SK-N-SH (cell line): Measurements from ENCODE around the gene PTAR1. TPM values are rescaled to one million over a fixed set of nuclear protein-coding genes. Genes with fewer than 3 reads are reported as not detected.

Experiments
- CTCF ChIA-PET: fragments of 300-600, 350-600 bp; formaldehyde crosslinking; extraction: SDS; loops from one replicate; lab custom pipeline; 2021; lab: Yijun Ruan, JAX
- POLR2A ChIA-PET: fragments of 350-600 bp; sonication (Branson Sonifier 250); formaldehyde crosslinking; extraction: SDS; loops from one replicate; lab custom pipeline; 2020; ENCODE audit warnings: antibody characterized with exemption, inconsistent platforms; lab: Yijun Ruan, JAX
- DNase-seq: peaks from one replicate; pipeline ENCODE4 v3.0.0; 2012
- H2AFZ ChIP-seq: fragments of 200-600 bp; sonication (generic); 2 replicates; pipeline ENCODE4 v1.8.1; 2016; ENCODE audit warnings: antibody characterized with exemption, mild to moderate bottlenecking, low read depth
- H3F3A ChIP-seq: fragments of 200-600 bp; sonication (generic); replicated peaks from 2 replicates; pipeline ENCODE3; 2016; ENCODE audit warnings: antibody characterized with exemption, mild to moderate bottlenecking; ENCODE audit not compliant: insufficient read depth
- H3K27ac ChIP-seq, 2 experiments: fragments of 200-500 bp in 1 of 2; fragments of 200-600 bp in 1 of 2; sonication (Bioruptor generic) in 1 of 2; sonication (generic), shearing (Covaris generic) in 1 of 2; 2 replicates each; pipeline versions ENCODE4 v1.5.1 to v1.6.1; 2014 to 2016; ENCODE audit warnings: low read depth in 2 of 2, inconsistent platforms in 1 of 2, low read length in 1 of 2, mild to moderate bottlenecking in 1 of 2, mixed read lengths in 1 of 2
- H3K27me3 ChIP-seq: fragments of 200-600 bp; sonication (generic), shearing (Covaris generic); 2 replicates; pipeline ENCODE4 v1.6.1; 2016; ENCODE audit warnings: mixed run types; ENCODE audit not compliant: insufficient read depth
- H3K36me3 ChIP-seq, 2 experiments: fragments of 200-500 bp in 1 of 2; fragments of 200-600 bp in 1 of 2; sonication (Bioruptor generic) in 1 of 2; sonication (generic) in 1 of 2; replicated peaks in 1 of 2; 2 replicates each; pipeline versions ENCODE3 to v1.5.1; 2014 to 2016; ENCODE audit warnings: low read length in 1 of 2, mild to moderate bottlenecking in 1 of 2; ENCODE audit not compliant: insufficient read depth in 2 of 2, control insufficient read depth in 1 of 2
- H3K4me1 ChIP-seq, 2 experiments: fragments of 200-500 bp in 1 of 2; fragments of 200-600 bp in 1 of 2; sonication (Bioruptor generic) in 1 of 2; sonication (generic), shearing (Covaris generic) in 1 of 2; 2 replicates each; pipeline versions ENCODE4 v1.5.1 to v1.6.1; 2014 to 2016; ENCODE audit warnings: low read depth in 1 of 2, low read length in 1 of 2, mixed run types in 1 of 2; ENCODE audit not compliant: insufficient read depth in 2 of 2, control insufficient read depth in 1 of 2
- H3K4me2 ChIP-seq: fragments of 200-600 bp; sonication (generic), shearing (Covaris generic); 2 replicates; pipeline ENCODE4 v1.6.1; 2017; ENCODE audit warnings: mixed run types
- H3K4me3 ChIP-seq, 2 experiments: fragments of 200-500 bp in 1 of 2; fragments of 200-600 bp in 1 of 2; sonication (Bioruptor generic) in 1 of 2; sonication (generic), shearing (Covaris generic) in 1 of 2; 2 replicates each; pipeline versions ENCODE4 v1.5.1 to v1.8.1; 2014 to 2016; ENCODE audit warnings: low read depth in 2 of 2, inconsistent platforms in 1 of 2, low read length in 1 of 2, mild to moderate bottlenecking in 1 of 2, mixed read lengths in 1 of 2, moderate library complexity in 1 of 2
- H3K79me2 ChIP-seq: fragments of 200-600 bp; sonication (generic); 2 replicates; pipeline ENCODE4 v1.8.1; 2017; ENCODE audit warnings: mild to moderate bottlenecking; ENCODE audit not compliant: insufficient read depth
- H3K9ac ChIP-seq: fragments of 200-600 bp; sonication (generic); 2 replicates; pipeline ENCODE4 v1.6.1; 2017; ENCODE audit warnings: mixed run types
- H3K9me2 ChIP-seq: fragments of 200-600 bp; sonication (generic); 2 replicates; pipeline ENCODE4 v1.6.1; 2017; ENCODE audit warnings: mixed run types
- H3K9me3 ChIP-seq: fragments of 200-600 bp; sonication (generic); 2 replicates; pipeline ENCODE4 v1.6.1; 2017; ENCODE audit warnings: mixed run types, mild to moderate bottlenecking, moderate library complexity
- H4K20me1 ChIP-seq: fragments of 200-600 bp; sonication (generic); 2 replicates; pipeline ENCODE4 v1.6.1; 2017; ENCODE audit warnings: mild to moderate bottlenecking, mixed run types; ENCODE audit not compliant: insufficient read depth
- ELF1 ChIP-seq: IDR thresholded peaks from 2 replicates; pipeline ENCODE4 v1.4.0; 2012
- EP300 ChIP-seq, 2 experiments: IDR thresholded peaks; 2 replicates each; pipeline versions ENCODE4 v1.4.0 to v1.6.1; 2012; ENCODE audit warnings: borderline replicate concordance in 1 of 2, low read depth in 1 of 2, low read length in 1 of 2
- FOSL2 ChIP-seq: IDR thresholded peaks from 2 replicates; pipeline ENCODE4 v1.4.0; 2012; ENCODE audit warnings: low read depth, mild to moderate bottlenecking, moderate library complexity, borderline replicate concordance
- FOXJ3 ChIP-seq: sonication (generic); formaldehyde crosslinking; IDR thresholded peaks from 2 replicates; pipeline ENCODE4 v1.5.1; 2020; ENCODE audit warnings: mild to moderate bottlenecking, missing genetic modification reagents
- NRF1 ChIP-seq: IDR thresholded peaks from 2 replicates; pipeline ENCODE4 v1.6.1; 2012; ENCODE audit warnings: low read depth, mild to moderate bottlenecking, low read length
- RAD21 ChIP-seq: IDR thresholded peaks from 2 replicates; pipeline ENCODE4 v1.6.1; 2012; ENCODE audit warnings: mild to moderate bottlenecking, low read length
- RCOR1 ChIP-seq: fragments of 150-350 bp; IDR thresholded peaks from 2 replicates; pipeline ENCODE4 v1.6.1; 2017; ENCODE audit warnings: antibody characterized with exemption, low read length
- RFX5 ChIP-seq: IDR thresholded peaks from 2 replicates; pipeline ENCODE4 v1.6.1; 2012; ENCODE audit warnings: mild to moderate bottlenecking, improper control_type of control experiment, low read length
- SIN3A ChIP-seq: IDR thresholded peaks from 2 replicates; pipeline ENCODE4 v1.6.1; 2012; ENCODE audit warnings: low read depth, mild to moderate bottlenecking, low read length, moderate library complexity, borderline replicate concordance
- SMC3 ChIP-seq: IDR thresholded peaks from 2 replicates; pipeline ENCODE4 v1.6.1; 2012; ENCODE audit warnings: low read depth, low read length, improper control_type of control experiment
- TAF1 ChIP-seq: IDR thresholded peaks from 2 replicates; pipeline ENCODE4 v1.6.1; 2012; ENCODE audit warnings: low read depth, mild to moderate bottlenecking, low read length, moderate library complexity, borderline replicate concordance
- TEAD4 ChIP-seq: IDR thresholded peaks from 2 replicates; pipeline ENCODE4 v1.4.0; 2012; ENCODE audit warnings: mild to moderate bottlenecking, borderline replicate concordance; ENCODE audit not compliant: insufficient read depth
- WGBS: methylation state at CpG from one replicate; pipeline ENCODE4 v1.1.6; 2017; ENCODE audit warnings: low lambda C conversion rate; 5-methylcytosine and 5-hydroxymethylcytosine counted together
- polyA plus RNA-seq, 3 experiments: library from polyadenylated mRNA; depleted of rRNA; stranded (reverse); fragments of >200 nt; gene quantifications; 2 replicates each; pipeline ENCODE4 v1.2.3, GENCODE V29; 2012
- TF ChIP-seq, protein P1 (sequence below): fragments of 150-350 bp; IDR thresholded peaks from 2 replicates; pipeline ENCODE4 v1.6.1; 2017; ENCODE audit warnings: antibody characterized with exemption, low read length, low read depth, borderline replicate concordance
- TF ChIP-seq, protein P2 (sequence below): IDR thresholded peaks from 2 replicates; pipeline ENCODE4 v1.4.0; 2012; ENCODE audit warnings: low read depth, borderline replicate concordance
- TF ChIP-seq, protein P3 (sequence below): IDR thresholded peaks from 2 replicates; pipeline ENCODE4 v1.4.0; 2012; ENCODE audit warnings: low read depth, borderline replicate concordance

PTAR1 gene
- polyA plus RNA-seq, 1 of the 3 experiments (the other 2 are of a cell fraction) = 4.7 TPM

DNA sequence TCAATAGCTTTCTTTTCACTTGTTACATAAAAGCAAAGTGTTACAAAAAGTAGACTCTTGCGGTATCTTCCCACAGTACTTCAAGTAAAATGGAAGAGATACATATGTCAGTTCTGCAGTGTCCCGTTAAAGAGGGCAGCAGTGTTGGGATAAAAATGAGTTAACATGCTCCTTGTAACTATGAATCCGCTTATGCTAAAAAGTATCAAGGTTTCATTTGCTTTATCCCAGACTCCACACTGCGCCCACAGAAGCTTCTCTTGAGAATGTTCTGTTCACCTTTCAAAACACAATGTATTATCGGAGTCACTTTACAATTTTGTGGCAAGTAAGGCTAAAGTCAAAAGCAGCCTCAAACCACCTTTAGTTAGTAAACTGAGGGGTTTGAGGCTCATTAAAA, 790 bp downstream of the PTAR1 start:
- H4K20me1 ChIP-seq = 0 out of 2 replicates have a peak, but pooled peaks cover 5% of the 10 kb centered on the region
- peak overlapping the region; percentile 61 for H2AFZ ChIP-seq
- 3% methylated on average over 5 of the region's 5 CpGs for WGBS
- H3K9me3 ChIP-seq = no peaks in the 10 kb centered on the region
- H3K4me2 ChIP-seq = peak overlapping the region; percentile 79
- peak overlapping the region; percentile 93 to 94 for H3K27ac ChIP-seq
- H3K36me3 ChIP-seq = peaks cover 5 to 9% of the 10 kb centered on the region in 2 experiments
- H3K9me2 ChIP-seq = no peaks in the 10 kb centered on the region
- peak overlapping the region; percentile 90 for H3K9ac ChIP-seq
- peak overlapping the region; percentile 79 to 86 for H3K4me3 ChIP-seq
- peaks cover 11% of the 10 kb centered on the region for H3F3A ChIP-seq
- ChIA-PET POLR2A (no interaction called here), CTCF (interaction anchor here (0.5 to 4.4 kb wide), 3 partner anchors 82 to 212 kb away, joined by 3 to 29 read pairs (median 3); partner anchors contain the start of gene APBA1)
- peaks cover 55% of the 10 kb centered on the region for H3K79me2 ChIP-seq
- DNase-seq = no peak
- H3K4me1 ChIP-seq = peaks cover 4 to 14% of the 10 kb centered on the region in 2 experiments; a peak in 3 of 4 replicates
- no peaks in the 10 kb centered on the region for H3K27me3 ChIP-seq
- TF ChIP-seq ELF1 (no peak), RAD21 (0 out of 2 replicates have a peak, but pooled peaks have one; percentile 0)

DNA sequence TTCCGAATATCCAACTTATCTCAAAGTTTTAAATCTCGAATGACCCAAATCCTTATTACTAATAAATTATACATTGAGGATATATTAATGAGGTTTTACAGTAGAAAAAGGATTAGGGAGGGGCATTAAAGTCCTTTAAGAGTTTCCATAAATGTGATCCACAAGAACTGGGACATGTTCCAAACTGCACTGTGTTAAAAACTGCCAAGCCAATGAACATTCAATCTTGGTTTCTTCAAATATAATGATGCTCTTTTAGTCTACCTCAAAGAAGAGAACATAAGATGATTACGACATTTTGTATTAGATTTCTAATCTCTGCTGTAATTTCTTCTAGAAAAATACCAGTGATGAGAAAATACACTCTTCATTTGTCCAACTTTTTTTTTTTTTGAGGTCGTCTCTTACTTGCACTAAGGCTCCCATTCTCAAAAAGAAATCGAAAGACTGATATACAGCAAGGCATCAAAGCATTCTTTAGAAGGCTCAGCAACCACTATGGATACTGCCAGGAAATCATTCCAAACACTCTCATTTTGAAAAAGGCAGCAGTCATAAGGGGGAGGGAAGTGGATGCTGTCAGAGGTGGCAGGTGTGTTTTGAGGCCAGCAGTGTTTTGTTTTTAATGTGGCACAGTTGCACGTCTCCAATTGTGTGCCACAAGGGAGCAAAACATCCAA, 1.7 kb downstream of the PTAR1 start:
- Histone ChIP-seq H3K9ac (peak overlapping the region; percentile 19; the same call in 1 of the 2 replicates), H3K4me2 (peak overlapping the region; percentile 79), H3K27ac (peak overlapping the region in 1 of 2 experiments; percentile 10; a peak in 1 of 4 replicates), H3K9me3 (no peaks in the 10 kb centered on the region), H3K27me3 (no peaks in the 10 kb centered on the region), H2AFZ (no peak overlapping the region), H3K79me2 (peaks cover 64% of the 10 kb centered on the region), H4K20me1 (0 out of 2 replicates have a peak, but pooled peaks cover 5% of the 10 kb centered on the region), H3K4me1 (peaks cover 4 to 14% of the 10 kb centered on the region in 2 experiments; a peak in 3 of 4 replicates)
- 62% methylated on average over 6 of the region's 6 CpGs for WGBS
- no peak for DNase-seq
- CTCF ChIA-PET = interaction anchor here (1.3 to 4.4 kb wide), 2 partner anchors 81 to 85 kb away, joined by 3 to 29 read pairs; partner anchors contain the start of gene APBA1
- TF ChIP-seq, protein P1, sequence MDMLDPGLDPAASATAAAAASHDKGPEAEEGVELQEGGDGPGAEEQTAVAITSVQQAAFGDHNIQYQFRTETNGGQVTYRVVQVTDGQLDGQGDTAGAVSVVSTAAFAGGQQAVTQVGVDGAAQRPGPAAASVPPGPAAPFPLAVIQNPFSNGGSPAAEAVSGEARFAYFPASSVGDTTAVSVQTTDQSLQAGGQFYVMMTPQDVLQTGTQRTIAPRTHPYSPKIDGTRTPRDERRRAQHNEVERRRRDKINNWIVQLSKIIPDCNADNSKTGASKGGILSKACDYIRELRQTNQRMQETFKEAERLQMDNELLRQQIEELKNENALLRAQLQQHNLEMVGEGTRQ = no peak
- TF ChIP-seq NRF1 = no peak
- TF ChIP-seq TAF1 = no peak
- no peak for TF ChIP-seq SMC3
- no peak for TF ChIP-seq RCOR1
- TF ChIP-seq, protein P2, sequence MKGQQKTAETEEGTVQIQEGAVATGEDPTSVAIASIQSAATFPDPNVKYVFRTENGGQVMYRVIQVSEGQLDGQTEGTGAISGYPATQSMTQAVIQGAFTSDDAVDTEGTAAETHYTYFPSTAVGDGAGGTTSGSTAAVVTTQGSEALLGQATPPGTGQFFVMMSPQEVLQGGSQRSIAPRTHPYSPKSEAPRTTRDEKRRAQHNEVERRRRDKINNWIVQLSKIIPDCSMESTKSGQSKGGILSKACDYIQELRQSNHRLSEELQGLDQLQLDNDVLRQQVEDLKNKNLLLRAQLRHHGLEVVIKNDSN = no peak
- TF ChIP-seq, protein P3, sequence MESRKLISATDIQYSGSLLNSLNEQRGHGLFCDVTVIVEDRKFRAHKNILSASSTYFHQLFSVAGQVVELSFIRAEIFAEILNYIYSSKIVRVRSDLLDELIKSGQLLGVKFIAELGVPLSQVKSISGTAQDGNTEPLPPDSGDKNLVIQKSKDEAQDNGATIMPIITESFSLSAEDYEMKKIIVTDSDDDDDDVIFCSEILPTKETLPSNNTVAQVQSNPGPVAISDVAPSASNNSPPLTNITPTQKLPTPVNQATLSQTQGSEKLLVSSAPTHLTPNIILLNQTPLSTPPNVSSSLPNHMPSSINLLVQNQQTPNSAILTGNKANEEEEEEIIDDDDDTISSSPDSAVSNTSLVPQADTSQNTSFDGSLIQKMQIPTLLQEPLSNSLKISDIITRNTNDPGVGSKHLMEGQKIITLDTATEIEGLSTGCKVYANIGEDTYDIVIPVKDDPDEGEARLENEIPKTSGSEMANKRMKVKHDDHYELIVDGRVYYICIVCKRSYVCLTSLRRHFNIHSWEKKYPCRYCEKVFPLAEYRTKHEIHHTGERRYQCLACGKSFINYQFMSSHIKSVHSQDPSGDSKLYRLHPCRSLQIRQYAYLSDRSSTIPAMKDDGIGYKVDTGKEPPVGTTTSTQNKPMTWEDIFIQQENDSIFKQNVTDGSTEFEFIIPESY = no peak
- TF ChIP-seq FOXJ3 = no peak
- no peak for TF ChIP-seq TEAD4
- TF ChIP-seq EP300 (IDR thresholded peaks at IDR 0.05; ENCODE audit: borderline replicate concordance in 1 of 2, low read depth in 1 of 2, low read length in 1 of 2) = no peak
- TF ChIP-seq SIN3A = no peak
- no peak for TF ChIP-seq RAD21
- TF ChIP-seq RFX5 = no peak
- no peak for TF ChIP-seq FOSL2
- TF ChIP-seq, all 33 proteins: peak for 0
- POLR2A ChIA-PET = no interaction called here
- H3K4me3 ChIP-seq = peak overlapping the region; percentile 53 to 86
- H3K9me2 ChIP-seq = no peaks in the 10 kb centered on the region
- H3K36me3 ChIP-seq = peaks cover 5 to 9% of the 10 kb centered on the region in 2 experiments
- H3F3A ChIP-seq = peaks cover 11% of the 10 kb centered on the region
